DND-41 (cell line): Measurements from ENCODE around the gene DCAF10.

Experiments used
- EZH2 ChIP-seq: IDR thresholded peaks from 3 replicates; pipeline ENCODE4 v1.6.1; 2012; ENCODE audit warnings: borderline replicate concordance, low read depth, mild to moderate bottlenecking, moderate library complexity, low read length, inconsistent platforms; ENCODE audit not compliant: severe bottlenecking
- TF ChIP-seq, protein P1 (sequence below): IDR thresholded peaks from 2 replicates; pipeline ENCODE4 v1.5.1; 2012; ENCODE audit warnings: borderline replicate concordance, low read length, moderate library complexity, mild to moderate bottlenecking; ENCODE audit not compliant: poor library complexity, severe bottlenecking; ENCODE audit errors: extremely low read depth

DNA sequence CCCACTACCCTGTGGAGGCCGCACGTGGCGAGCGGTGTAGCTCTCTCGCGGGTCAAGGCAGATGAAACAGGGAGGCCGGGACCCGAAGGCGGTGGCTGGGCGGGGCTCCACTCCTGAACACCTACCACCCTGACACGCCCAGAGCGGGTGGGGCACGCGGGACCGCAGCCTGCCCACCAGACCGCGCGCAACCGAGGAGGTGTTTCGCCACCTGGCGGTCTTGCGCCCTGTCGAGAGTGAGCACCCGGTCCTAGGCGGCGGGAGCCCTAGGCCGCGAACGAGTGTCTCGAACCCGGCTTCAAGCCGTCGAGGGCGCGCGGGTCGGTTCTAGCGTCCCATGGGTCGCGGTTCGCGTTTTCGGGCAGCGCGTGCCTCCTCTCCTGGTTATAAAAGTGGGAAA, 13.5 kb upstream of the DCAF10 start:
- no peak for TF ChIP-seq EZH2
- TF ChIP-seq, protein P1, sequence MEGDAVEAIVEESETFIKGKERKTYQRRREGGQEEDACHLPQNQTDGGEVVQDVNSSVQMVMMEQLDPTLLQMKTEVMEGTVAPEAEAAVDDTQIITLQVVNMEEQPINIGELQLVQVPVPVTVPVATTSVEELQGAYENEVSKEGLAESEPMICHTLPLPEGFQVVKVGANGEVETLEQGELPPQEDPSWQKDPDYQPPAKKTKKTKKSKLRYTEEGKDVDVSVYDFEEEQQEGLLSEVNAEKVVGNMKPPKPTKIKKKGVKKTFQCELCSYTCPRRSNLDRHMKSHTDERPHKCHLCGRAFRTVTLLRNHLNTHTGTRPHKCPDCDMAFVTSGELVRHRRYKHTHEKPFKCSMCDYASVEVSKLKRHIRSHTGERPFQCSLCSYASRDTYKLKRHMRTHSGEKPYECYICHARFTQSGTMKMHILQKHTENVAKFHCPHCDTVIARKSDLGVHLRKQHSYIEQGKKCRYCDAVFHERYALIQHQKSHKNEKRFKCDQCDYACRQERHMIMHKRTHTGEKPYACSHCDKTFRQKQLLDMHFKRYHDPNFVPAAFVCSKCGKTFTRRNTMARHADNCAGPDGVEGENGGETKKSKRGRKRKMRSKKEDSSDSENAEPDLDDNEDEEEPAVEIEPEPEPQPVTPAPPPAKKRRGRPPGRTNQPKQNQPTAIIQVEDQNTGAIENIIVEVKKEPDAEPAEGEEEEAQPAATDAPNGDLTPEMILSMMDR: no peak
